ENCODE results near the gene SDR39U1.

SDR39U1 gene

GRCh38 chr14:24463017-24463883, 20.7 kb upstream of the SDR39U1 start:
- Histone ChIP-seq H3K4me3 (replicated peaks; ENCODE audit: insufficient read depth, low read length) (no peak overlapping the region), H3K27me3 (ENCODE audit: insufficient read depth, poor library complexity, severe bottlenecking) (no peaks in the 10 kb centered on the region), H3K27ac (replicated peaks) (no peak overlapping the region)
- TF ChIP-seq POLR2AphosphoS5 (IDR thresholded peaks at IDR 0.05; ENCODE audit: low read depth) = no peak
- no peak for DNase-seq (ENCODE audit: low read depth in 1 of 2, low spot score in 1 of 2)

- Histone ChIP-seq H3K4me3 (replicated peaks; ENCODE audit: insufficient read depth, low read length) (no peak overlapping the region), H3K27ac (replicated peaks) (no peak overlapping the region), H3K27me3 (ENCODE audit: insufficient read depth, poor library complexity, severe bottlenecking) (no peaks in the 10 kb centered on the region)
- DNase-seq (ENCODE audit: low read depth in 1 of 2, low spot score in 1 of 2) = no peak
- TF ChIP-seq REST (IDR thresholded peaks at IDR 0.05; ENCODE audit: insufficient replicate concordance, low read depth) (no peak), SPI1 (IDR thresholded peaks at IDR 0.05; ENCODE audit: borderline replicate concordance, low read depth) (no peak)
These were observed 18.8 kb upstream of the SDR39U1 start for GRCh38 chr14:24461336-24461735.

- no peak overlapping the region for H3K4me3 ChIP-seq (replicated peaks; ENCODE audit: insufficient read depth, low read length)
These were observed 16.8 kb upstream of the SDR39U1 start for GRCh38 chr14:24459331-24459730.

More at GRCh38 chr14:24459331-24459730, 16.8 kb upstream of the SDR39U1 start:
- TF ChIP-seq POLR2AphosphoS5 (IDR thresholded peaks at IDR 0.05; ENCODE audit: low read depth) = no peak
- no peak for TF ChIP-seq SPI1 (IDR thresholded peaks at IDR 0.05; ENCODE audit: borderline replicate concordance, low read depth)
- TF ChIP-seq GABPA (IDR thresholded peaks at IDR 0.05; ENCODE audit: low read depth) = no peak
- TF ChIP-seq CTCF (IDR thresholded peaks at IDR 0.05; ENCODE audit: insufficient read depth, low read length) = no peak
- TF ChIP-seq REST (IDR thresholded peaks at IDR 0.05; ENCODE audit: insufficient replicate concordance, low read depth) = no peak
- Histone ChIP-seq H3K27me3 (ENCODE audit: insufficient read depth, poor library complexity, severe bottlenecking) (no peaks in the 10 kb centered on the region), H3K27ac (replicated peaks) (no peak overlapping the region)
- no peak for DNase-seq (ENCODE audit: low read depth in 1 of 2, low spot score in 1 of 2)

Measured in HL-60 (cell line).